ENCODE measurements around the gene SCAF8.

DNA sequence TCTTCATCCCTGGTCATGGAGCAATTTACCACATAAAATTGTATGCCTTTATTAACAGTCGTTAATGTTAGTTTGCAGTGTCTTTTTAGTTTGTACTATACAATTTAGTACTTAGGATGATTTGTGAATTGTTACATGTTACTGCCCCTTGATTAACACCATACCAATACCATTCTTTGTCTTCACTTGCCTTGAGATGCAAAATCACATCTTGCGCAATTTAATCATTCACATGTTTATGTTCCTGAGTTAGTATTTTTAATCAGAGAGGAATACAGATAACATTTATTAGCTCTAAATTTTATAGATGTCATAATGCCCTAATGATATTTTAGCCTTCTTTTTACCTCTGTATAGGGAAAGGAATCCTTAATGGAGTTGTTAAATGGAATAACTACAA lies 114.1 kb downstream of the SCAF8 start:
- TF ChIP-seq TEAD4 (IDR thresholded peaks at IDR 0.05; ENCODE audit: low read length), result no peak
- no peak for TF ChIP-seq TEAD4 (CRISPR knock-in tag; IDR thresholded peaks at IDR 0.05; ENCODE audit: borderline replicate concordance)
- no peak for TF ChIP-seq ZBTB1 (CRISPR knock-in tag; IDR thresholded peaks at IDR 0.05; ENCODE audit: borderline replicate concordance, low read depth)
- no peak for TF ChIP-seq EP300 (IDR thresholded peaks at IDR 0.05; ENCODE audit: low read length)

All from K562 (cell line).